Spleen (tissue), 11 donors: ENCODE results near the gene SLC52A1. TPM values are rescaled to one million over a fixed set of nuclear protein-coding genes. Genes with fewer than 3 reads are reported as not detected.

ENCODE experiments used
- DNase-seq: peaks from one replicate; pipeline ENCODE4 v3.0.0-alpha.2; 2020
- H3K27ac ChIP-seq, 8 donors: fragments of 200-600 bp; sonication (generic) in 7 of 8; 1 replicate in 4 of 8; 2 replicates in 4 of 8; pipeline versions ENCODE4 v1.5.0 to v1.8.0; 2016 to 2021; ENCODE audit warnings: inconsistent platforms in 4 of 8, mild to moderate bottlenecking in 4 of 8, moderate library complexity in 1 of 8
- H3K27me3 ChIP-seq, 7 donors: fragments of 200-600 bp; sonication (generic) in 6 of 7; replicated peaks in 1 of 7; 1 replicate in 4 of 7; 2 replicates in 3 of 7; pipeline versions ENCODE4 v1.5.0 to v1.8.0; 2016 to 2021; ENCODE audit warnings: inconsistent platforms in 3 of 7, mild to moderate bottlenecking in 1 of 7
- H3K36me3 ChIP-seq, 6 donors: fragments of 200-600 bp; sonication (generic) in 5 of 6; 1 replicate in 4 of 6; 2 replicates in 2 of 6; pipeline versions ENCODE4 v1.5.0 to v1.8.0; 2016 to 2021; ENCODE audit warnings: inconsistent platforms in 2 of 6
- H3K4me1 ChIP-seq, 6 donors: fragments of 200-600 bp; sonication (generic) in 5 of 6; 1 replicate in 3 of 6; 2 replicates in 3 of 6; pipeline versions ENCODE4 v1.5.0 to v1.8.0; 2016 to 2021; ENCODE audit warnings: inconsistent platforms in 3 of 6
- H3K4me3 ChIP-seq, 8 donors: fragments of 200-600 bp; sonication (generic) in 7 of 8; 1 replicate in 4 of 8; 2 replicates in 4 of 8; pipeline versions ENCODE4 v1.5.0 to v1.8.0; 2016 to 2021; ENCODE audit warnings: inconsistent platforms in 4 of 8, mild to moderate bottlenecking in 4 of 8, moderate library complexity in 2 of 8
- H3K9me3 ChIP-seq, 8 donors: fragments of 200-600 bp; sonication (generic) in 7 of 8; 1 replicate in 4 of 8; 2 replicates in 4 of 8; pipeline versions ENCODE4 v1.5.0 to v1.8.0; 2016 to 2021; ENCODE audit warnings: inconsistent platforms in 4 of 8
- POLR2A ChIP-seq, 3 donors: fragments of 450-650 bp; IDR thresholded peaks; one replicate each; pipeline ENCODE4 v1.5.1; 2017; ENCODE audit warnings: antibody characterized with exemption in 3 of 3, mild to moderate bottlenecking in 1 of 3
- POLR2AphosphoS5 ChIP-seq, 3 donors: sonication (generic); formaldehyde crosslinking; IDR thresholded peaks; one replicate each; pipeline ENCODE4 v1.5.1; 2017; ENCODE audit warnings: antibody characterized with exemption in 3 of 3
- WGBS, 5 donors: extraction: QIAGEN DNeasy Blood & Tissue Kit in 3 of 5; methylation state at CpG; one replicate each; pipeline versions ENCODE4 v1.1.5 to v1.1.7; 2013 to 2018; 5-methylcytosine and 5-hydroxymethylcytosine counted together
- intact Hi-C: fragments of 100-400 bp; cut with DNase I; formaldehyde crosslinking; loops from one replicate; pipeline ENCODE4 v1.15.0; 2023; ENCODE audit warnings: low total_unique reads
- polyA plus RNA-seq, 3 donors: library from polyadenylated mRNA; stranded (reverse); fragments of 200-250 nt; gene quantifications; one replicate each; pipeline ENCODE4 v1.2.1, GENCODE V29; 2013
- total RNA-seq, 7 donors: library from RNA; depleted of rRNA in 3 of 7; stranded (reverse); fragments of >200 nt in 3 of 7; fragmentation: NEBNext Ultra II Directional in 4 of 7; extraction: Animal tissue kit (Norgen Biotek cat#: 25700) in 4 of 7; gene quantifications; one replicate each; pipeline versions ENCODE4 v1.1.0 to v1.2.1, GENCODE V29; 2016 to 2021
- TF ChIP-seq, protein P1 (sequence below), 11 experiments: fragments of 200-600 bp in 7 of 11; fragments of 450-650 bp in 4 of 11; sonication (generic) in 4 of 11; IDR thresholded peaks in 8 of 11; conservative IDR thresholded peaks in 3 of 11; 1 replicate in 7 of 11; 2 replicates in 4 of 11; pipeline versions ENCODE4 v1.4.0 to v1.8.0; 2016 to 2021; ENCODE audit warnings: antibody characterized with exemption in 11 of 11, inconsistent platforms in 4 of 11, mild to moderate bottlenecking in 1 of 11
- donor health status: healthy with polysubstance abuse.
- donor health status: DM: no; HTN: no; CAD: no; lungs with moderate emphysema.
- donor health status: DM: no; HTN: no; CAD: no.
- donor health status: Bipolar disorder and iron deficiency.
- donor health status: healthy.
- donor health status: DM: no; HTN: no; CAD: no.
- donor health status: DM: yes; HTN: yes; CAD: no.

Gene SLC52A1
- total and polyA plus RNA-seq, 10 donors = 0.06 to 2.0 (median 0.50) TPM

DNA sequence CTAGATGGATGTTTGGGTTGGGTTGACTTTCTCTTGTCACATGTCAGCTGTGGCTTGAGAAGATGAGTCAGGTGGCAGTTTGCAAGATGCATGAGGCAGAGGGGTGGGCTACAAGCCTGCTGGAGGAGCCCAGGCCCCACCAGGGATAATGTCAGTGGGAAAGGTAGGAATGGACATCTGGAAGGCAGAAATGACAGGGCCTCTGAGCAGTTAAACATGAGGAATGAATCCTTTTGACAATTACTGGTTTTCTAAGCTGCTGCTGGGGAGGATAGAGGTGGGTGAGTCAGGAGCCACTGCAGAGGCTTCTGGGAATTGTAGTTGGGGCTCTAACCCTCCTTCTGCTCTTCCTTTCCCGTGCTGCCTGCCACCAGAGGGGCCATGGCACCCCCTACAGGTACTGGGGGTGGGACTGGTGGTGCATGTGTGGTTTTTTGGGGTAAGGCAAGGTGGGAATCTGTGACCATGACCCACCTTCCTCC lies 15.7 kb downstream of the SLC52A1 start:
- no peaks in the 10 kb centered on the region for H3K9me3 ChIP-seq
- peaks cover 0 to 33% (median 12%) of the 10 kb centered on the region in 6 donors for H3K4me1 ChIP-seq
- H3K36me3 ChIP-seq = peaks cover 0 to 100% (median 68%) of the 10 kb centered on the region in 6 donors
- no peak overlapping the region for H3K4me3 ChIP-seq
- intact Hi-C loops = no loop called here
- DNase-seq = no peak
- H3K27me3 ChIP-seq = peaks cover 0 to 4% (median 0%) of the 10 kb centered on the region in 7 donors
- no peak overlapping the region for H3K27ac ChIP-seq
- no peak for TF ChIP-seq POLR2A (IDR thresholded peaks at IDR 0.05)
- TF ChIP-seq, protein P1, sequence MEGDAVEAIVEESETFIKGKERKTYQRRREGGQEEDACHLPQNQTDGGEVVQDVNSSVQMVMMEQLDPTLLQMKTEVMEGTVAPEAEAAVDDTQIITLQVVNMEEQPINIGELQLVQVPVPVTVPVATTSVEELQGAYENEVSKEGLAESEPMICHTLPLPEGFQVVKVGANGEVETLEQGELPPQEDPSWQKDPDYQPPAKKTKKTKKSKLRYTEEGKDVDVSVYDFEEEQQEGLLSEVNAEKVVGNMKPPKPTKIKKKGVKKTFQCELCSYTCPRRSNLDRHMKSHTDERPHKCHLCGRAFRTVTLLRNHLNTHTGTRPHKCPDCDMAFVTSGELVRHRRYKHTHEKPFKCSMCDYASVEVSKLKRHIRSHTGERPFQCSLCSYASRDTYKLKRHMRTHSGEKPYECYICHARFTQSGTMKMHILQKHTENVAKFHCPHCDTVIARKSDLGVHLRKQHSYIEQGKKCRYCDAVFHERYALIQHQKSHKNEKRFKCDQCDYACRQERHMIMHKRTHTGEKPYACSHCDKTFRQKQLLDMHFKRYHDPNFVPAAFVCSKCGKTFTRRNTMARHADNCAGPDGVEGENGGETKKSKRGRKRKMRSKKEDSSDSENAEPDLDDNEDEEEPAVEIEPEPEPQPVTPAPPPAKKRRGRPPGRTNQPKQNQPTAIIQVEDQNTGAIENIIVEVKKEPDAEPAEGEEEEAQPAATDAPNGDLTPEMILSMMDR (IDR thresholded peaks at IDR 0.05 in 8 of 11, conservative IDR thresholded peaks at IDR 0.05 in 3 of 11) = peak in 3 of 11 experiments; percentile 28 to 33 (median 31)
- 0 to 58% (median 14%) methylated on average over 1 of the region's 1 CpG for WGBS, 5 donors

DNA sequence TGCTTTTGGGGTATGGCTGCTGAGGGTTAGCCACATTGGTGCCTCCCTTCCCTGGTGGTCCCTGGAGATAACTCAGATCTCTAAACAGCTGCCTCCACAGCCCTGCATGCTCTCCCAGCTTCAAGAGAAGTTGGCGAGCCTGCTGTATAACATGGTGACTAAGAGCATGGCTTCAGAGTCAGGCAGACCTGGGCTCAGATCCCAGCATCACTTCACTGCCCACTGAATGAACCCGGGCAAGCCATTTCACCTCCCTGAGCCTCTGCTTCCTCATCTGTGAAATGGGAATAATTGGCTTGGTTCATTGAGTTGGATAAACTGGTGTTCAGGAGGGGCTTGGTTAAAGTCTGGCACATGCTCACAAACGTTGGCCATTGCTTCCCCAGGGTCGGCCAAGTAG lies 20.9 kb downstream of the SLC52A1 start:
- Histone ChIP-seq H3K9me3 (no peaks in the 10 kb centered on the region), H3K36me3 (peaks cover 0 to 100% (median 43%) of the 10 kb centered on the region in 6 donors), H3K4me3 (no peak overlapping the region), H3K27me3 (no peaks in the 10 kb centered on the region), H3K27ac (no peak overlapping the region), H3K4me1 (peaks cover 0 to 22% (median 7%) of the 10 kb centered on the region in 6 donors)
- intact Hi-C loops = no loop called here
- TF ChIP-seq, protein P1 (IDR thresholded peaks at IDR 0.05 in 8 of 11, conservative IDR thresholded peaks at IDR 0.05 in 3 of 11) = no peak
- no peak for TF ChIP-seq POLR2AphosphoS5 (IDR thresholded peaks at IDR 0.05)
- TF ChIP-seq POLR2A (IDR thresholded peaks at IDR 0.05) = no peak
- 86 to 100% (median 93%) methylated on average over 3 to 4 of the region's 4 CpGs for WGBS, 5 donors
- DNase-seq = no peak

DNA sequence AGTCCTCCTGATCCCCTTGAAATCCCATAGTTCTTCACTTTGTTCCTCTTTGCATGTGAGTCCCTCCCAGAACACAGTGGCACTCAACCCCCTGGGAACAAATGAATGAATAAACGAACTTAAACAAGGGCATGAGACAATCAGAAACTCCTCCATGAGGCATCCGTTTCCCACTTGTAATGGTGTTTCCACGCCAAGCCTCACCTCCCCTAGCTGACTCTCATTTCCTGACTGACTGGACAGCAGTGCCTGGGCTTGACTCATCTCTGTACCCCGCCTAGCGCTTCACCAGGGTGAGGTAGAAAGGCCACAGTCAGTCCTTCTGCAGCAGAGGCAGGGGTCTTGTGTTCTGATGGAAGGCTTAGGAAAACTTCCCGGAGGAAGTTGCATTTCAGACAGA lies 23.3 kb downstream of the SLC52A1 start:
- TF ChIP-seq POLR2AphosphoS5 (IDR thresholded peaks at IDR 0.05) (no peak), POLR2A (IDR thresholded peaks at IDR 0.05) (no peak)
- TF ChIP-seq, protein P1 (IDR thresholded peaks at IDR 0.05 in 8 of 11, conservative IDR thresholded peaks at IDR 0.05 in 3 of 11) = no peak
- intact Hi-C loops = no loop called here
- Histone ChIP-seq H3K27me3 (no peaks in the 10 kb centered on the region), H3K9me3 (no peaks in the 10 kb centered on the region), H3K36me3 (peaks cover 0 to 100% (median 61%) of the 10 kb centered on the region in 6 donors), H3K4me1 (peaks cover 0 to 11% (median 6%) of the 10 kb centered on the region in 6 donors), H3K27ac (no peak overlapping the region), H3K4me3 (no peak overlapping the region)
- DNase-seq = no peak
- WGBS, 5 donors = 63 to 84% (median 68%) methylated on average over 6 of the region's 6 CpGs

DNA sequence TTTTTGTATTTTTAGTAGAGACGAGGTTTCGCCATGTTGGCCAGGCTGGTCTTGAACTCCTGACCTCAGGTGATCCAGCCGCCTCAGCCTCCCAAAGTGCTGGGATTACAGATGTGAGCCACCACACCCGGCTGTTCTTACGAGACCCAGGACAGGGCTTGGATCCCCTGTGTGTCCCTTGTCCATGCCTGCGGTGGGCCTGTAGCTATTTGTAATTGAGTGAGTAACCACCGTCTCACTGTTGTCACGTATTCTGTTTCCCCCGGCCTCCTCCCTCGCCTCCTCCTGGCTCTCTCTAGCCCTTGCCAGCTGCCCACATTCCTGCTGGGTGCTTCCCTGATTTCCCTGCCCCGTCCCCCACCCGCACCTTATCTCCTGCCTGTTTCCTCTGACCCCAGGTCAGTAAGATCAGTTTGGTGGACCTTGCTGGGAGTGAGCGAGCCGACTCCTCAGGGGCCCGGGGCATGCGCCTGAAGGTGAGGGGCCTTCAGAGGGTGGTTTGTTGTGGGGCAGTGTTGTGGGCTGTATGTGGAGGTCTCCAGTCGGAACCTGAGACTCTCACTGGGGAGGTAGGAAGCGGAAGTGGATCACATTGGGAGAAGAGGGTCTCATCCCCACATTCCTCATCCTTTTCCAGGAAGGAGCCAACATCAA lies 31.9 kb downstream of the SLC52A1 start:
- Histone ChIP-seq H3K9me3 (no peaks in the 10 kb centered on the region), H3K27me3 (no peaks in the 10 kb centered on the region), H3K36me3 (peaks cover 3 to 83% (median 71%) of the 10 kb centered on the region in 6 donors), H3K27ac (no peak overlapping the region), H3K4me1 (peaks cover 13 to 28% (median 21%) of the 10 kb centered on the region in 6 donors), H3K4me3 (no peak overlapping the region)
- TF ChIP-seq, protein P1 (IDR thresholded peaks at IDR 0.05 in 8 of 11, conservative IDR thresholded peaks at IDR 0.05 in 3 of 11) = no peak
- no peak for TF ChIP-seq POLR2A (IDR thresholded peaks at IDR 0.05)
- no peak for TF ChIP-seq POLR2AphosphoS5 (IDR thresholded peaks at IDR 0.05)
- DNase-seq = no peak
- intact Hi-C loops = no loop called here
- 92 to 96% (median 93%) methylated on average over 18 of the region's 18 CpGs for WGBS, 5 donors
